AG08395 (cell line): ENCODE measurements around the gene TIFAB.

Experiments used
- DNase-seq: peaks from one replicate; pipeline ENCODE4 v3.0.0; 2012; ENCODE audit warnings: mixed read lengths, low spot score

The TIFAB gene

GRCh38 chr5:135425641-135426040 lies 26.5 kb downstream of the TIFAB start:
- no peak for DNase-seq

GRCh38 chr5:135423846-135424168 lies 28.3 kb downstream of the TIFAB start:
- no peak for DNase-seq

GRCh38 chr5:135423146-135423845 lies 28.9 kb downstream of the TIFAB start:
- no peak for DNase-seq

- DNase-seq = no peak
These were observed 29.7 kb downstream of the TIFAB start for GRCh38 chr5:135422419-135422818.

GRCh38 chr5:135417083-135417482 lies 35.1 kb downstream of the TIFAB start:
- DNase-seq = no peak

GRCh38 chr5:135405082-135405481 lies 47.1 kb downstream of the TIFAB start:
- DNase-seq = no peak

GRCh38 chr5:135402031-135402430 lies 50.1 kb downstream of the TIFAB start:
- DNase-seq = no peak

- no peak for DNase-seq
These were observed 51.3 kb downstream of the TIFAB start for GRCh38 chr5:135400866-135401265.

- no peak for DNase-seq
These were observed 52.2 kb downstream of the TIFAB start for GRCh38 chr5:135399794-135400542.

GRCh38 chr5:135398855-135399793 lies 53.0 kb downstream of the TIFAB start, which contains the start of gene MACROH2A1:
MACROH2A1 (minus strand) TSS chr5:135399231; CDS start chr5:135389093, 10,138 bp downstream.
- peak; percentile 87 for DNase-seq

GRCh38 chr5:135398160-135398854 lies 53.8 kb downstream of the TIFAB start:
- no peak for DNase-seq
